HG03354 (cell line): ENCODE measurements around the gene TNS3.

Experiments used
- ATAC-seq: cut with Tn5 transposase; IDR thresholded peaks from one replicate; pipeline ENCODE4 v1.9.1; 2021; ENCODE audit warnings: mild to moderate bottlenecking; ENCODE audit not compliant: unreplicated experiment, poor library complexity, severe bottlenecking

TNS3 gene

DNA sequence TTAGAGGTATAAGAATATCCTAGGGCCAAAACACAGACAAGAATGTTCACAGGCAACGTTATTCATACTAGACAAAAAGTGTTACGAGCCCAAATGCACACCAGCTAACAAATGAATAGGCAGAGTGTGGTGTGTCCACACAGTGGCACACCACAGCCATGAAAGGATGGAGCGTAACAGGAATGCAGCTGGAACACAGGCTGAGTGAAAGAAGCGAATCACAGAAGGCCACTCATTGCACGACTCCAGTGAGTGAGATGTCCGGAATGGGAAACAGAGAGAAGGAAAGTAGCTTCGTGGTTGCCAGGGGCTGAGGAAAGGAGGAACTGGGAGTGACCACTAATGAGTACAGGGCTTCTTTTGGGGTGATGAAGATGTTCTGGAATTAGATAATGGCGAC is 198.8 kb downstream of the TNS3 start:
- no peak for ATAC-seq

GRCh38 chr7:47382200-47382599 is 199.7 kb downstream of the TNS3 start:
- ATAC-seq: no peak

DNA sequence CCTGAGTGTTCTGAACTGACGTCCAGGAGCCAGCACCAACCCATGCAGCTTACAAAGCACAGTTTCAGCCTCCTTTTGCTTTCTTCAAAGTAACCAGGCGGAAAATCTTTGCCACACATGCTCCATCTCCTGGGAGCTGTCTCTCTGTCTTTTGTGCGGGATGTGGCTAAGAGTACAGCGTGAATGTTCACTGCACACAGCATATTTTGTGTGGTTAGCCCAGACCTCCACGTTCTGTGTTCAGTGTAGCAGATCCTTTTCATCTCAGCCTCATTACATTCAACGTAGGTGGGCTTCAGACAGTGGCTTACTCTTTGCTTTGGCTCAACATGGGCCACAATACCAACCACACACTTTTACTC is 200.8 kb downstream of the TNS3 start:
- no peak for ATAC-seq

DNA sequence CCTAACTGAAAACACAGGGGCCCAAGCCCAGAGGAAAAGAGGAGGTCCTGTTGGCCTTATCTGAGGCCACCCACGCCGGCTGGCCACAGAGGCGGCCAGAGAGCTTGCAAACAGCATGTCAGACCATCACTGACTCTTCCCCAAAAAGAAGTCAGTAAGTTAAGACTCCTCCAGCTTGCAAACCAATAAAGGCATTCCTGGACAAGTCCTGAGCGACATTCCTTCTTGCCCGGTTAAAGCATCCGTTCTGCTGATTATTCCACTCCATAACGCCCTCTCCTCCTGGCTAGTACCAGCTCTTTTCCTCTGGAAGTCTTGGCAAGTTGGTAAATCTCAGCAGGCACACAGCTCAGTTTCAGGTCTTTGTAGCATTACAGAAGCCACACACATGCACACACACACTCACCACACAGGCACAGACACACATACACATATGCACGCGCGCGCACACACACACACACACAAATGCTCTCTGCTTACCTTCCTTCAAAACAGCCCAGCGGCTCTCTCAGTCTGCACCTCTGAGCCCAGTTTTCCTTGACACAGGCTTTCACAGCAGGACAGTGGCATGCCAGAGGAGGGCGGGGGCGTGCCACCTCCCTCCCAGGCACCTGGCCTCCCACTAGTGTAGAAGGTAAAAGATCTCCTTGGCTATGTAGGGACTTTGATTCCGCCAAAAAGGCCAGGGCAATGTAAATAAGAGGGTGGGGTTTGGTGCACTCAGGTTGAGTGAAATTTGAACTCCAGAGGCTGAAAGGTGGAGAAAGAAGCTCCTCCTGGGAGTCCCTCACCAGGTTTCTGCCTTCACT is 201.4 kb downstream of the TNS3 start:
- ATAC-seq: no peak

- no peak for ATAC-seq
Measured at GRCh38 chr7:47379629-47380324, 202.1 kb downstream of the TNS3 start.

DNA sequence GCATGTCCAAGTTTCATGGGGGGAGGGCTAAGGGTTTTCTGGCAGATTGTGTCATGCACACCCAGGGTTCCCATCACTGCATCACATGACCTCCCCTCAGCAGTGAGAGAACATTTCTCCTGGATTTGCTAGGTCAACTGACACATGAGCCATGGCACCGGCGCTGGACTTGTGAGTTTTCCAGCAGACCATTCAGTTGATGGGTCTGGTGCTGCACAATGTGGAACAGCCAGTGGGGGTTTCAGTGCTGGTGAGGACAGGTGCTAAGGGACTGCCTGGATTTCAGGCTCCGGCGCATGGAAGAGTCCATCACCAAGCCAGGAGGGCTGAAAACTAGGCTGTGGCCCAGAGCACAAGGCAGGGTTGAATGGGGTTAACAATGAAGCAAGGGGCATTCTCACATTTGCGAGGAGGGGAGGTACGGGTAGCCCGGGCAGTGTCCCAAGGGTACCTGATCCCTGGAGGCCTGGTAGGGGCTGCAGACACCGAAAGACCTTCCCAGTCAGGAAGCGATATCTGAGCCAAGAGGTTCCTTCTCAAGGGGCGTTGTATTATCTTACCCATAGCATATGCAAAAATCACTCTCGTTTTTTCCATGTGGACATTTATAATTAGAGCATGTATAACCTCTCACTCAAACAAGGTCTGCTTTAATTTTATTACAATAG is 203.0 kb downstream of the TNS3 start:
- no peak for ATAC-seq

- no peak for ATAC-seq
Measured at GRCh38 chr7:47377741-47378140, 204.2 kb downstream of the TNS3 start.

- no peak for ATAC-seq
Measured at GRCh38 chr7:47376991-47377616, 204.8 kb downstream of the TNS3 start.

- no peak for ATAC-seq
Measured at GRCh38 chr7:47375121-47375938, 206.6 kb downstream of the TNS3 start.

DNA sequence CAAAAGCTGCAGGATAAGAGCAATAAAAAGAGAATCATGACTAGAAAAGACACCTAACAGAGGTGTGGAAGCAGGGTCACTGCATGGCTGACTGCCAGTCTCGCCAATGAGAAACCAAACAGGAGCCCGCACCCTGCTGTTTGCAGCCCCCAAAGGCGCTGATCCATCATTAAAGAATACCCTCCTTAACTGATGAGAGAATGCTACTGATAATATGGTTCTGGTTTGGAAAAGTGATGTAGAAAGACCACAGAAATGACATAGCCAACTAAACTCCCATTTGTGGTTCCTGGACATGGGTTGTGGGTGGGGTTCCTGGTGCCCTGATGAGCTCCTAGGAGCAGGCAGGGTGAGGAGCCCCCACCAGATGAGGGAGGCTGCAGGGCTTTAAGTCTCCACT is 207.4 kb downstream of the TNS3 start:
- no peak for ATAC-seq

- ATAC-seq: no peak
Measured at GRCh38 chr7:47373871-47374451, 207.9 kb downstream of the TNS3 start.

DNA sequence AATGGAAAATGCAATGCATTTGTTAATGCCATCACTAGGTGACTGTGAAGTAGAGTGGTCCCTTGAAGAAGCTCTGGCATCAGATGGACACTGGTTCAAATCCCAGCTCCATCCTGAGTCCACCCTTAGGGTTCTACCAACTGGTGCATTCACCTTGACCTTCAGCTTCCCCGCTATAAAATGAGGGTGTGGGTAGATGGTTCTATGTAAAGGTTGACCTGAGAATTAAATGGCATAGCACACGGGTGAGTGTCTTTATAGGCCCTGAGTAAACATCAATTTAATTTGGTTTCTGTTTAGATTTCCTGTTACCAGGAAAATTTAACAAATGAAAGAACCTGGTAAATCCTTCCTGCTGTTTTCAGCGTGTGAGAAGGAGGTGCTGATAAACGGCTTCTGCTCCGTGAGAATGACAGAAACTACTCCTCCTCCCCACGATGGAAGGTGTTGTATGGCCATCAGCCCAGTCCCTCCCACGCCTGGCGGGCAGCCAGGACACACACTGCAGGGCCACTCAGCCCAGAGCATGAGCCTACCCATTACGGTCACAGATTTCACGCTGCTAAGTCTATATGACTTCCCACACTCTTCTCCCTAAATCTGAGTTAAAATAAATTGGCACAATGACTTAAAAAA is 210.1 kb downstream of the TNS3 start:
- ATAC-seq: no peak

GRCh38 chr7:47371317-47371716 is 210.6 kb downstream of the TNS3 start:
- no peak for ATAC-seq

DNA sequence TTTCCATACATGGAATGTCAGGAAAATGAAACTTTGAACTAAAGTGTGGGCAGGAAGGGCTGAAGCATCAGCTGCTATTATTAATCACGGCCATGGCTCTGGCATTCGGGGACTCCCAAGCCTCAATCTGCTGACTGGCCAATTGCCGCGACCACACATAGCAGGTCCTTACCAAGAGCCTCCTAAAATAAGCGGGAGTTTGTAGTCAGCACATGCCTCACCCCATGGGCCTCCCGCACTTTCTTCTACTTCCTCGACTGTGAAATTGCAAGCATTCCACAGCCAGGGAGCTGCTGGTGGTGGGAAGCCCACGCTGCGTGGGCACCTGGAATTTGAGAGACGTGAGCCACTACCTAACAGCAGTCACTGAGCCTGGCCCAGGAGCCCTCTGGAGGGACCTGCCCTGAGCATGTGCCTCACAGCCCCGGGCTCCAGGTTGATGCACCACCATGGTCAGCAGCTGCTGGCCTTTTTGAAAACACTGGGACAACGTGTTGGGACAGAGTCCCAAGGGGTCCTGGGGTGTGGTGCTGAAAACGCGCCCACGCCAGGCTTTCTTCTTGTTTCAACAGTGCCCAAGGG is 211.4 kb downstream of the TNS3 start:
- no peak for ATAC-seq

DNA sequence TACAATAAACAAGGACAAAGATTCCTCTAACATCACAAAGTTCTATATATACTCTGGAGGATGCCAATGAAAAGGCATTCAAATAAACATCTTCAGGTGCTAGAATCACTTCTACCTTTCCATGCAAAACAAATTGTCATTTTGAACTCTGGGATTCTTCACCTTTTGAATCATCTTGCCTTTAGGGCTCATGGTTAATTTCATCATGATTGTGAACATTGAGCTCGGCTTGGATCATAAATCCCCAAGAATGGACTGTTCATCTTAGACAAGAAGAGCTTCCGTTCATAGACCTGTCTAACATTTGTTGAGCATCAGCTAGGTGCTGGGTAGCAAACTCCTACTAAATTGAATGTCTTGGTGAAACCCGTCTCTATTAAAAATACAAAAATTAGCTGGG is 212.2 kb downstream of the TNS3 start:
- no peak for ATAC-seq

- no peak for ATAC-seq
Measured at GRCh38 chr7:47368190-47368812, 213.6 kb downstream of the TNS3 start.

- no peak for ATAC-seq
Measured at GRCh38 chr7:47367369-47367768, 214.5 kb downstream of the TNS3 start.

DNA sequence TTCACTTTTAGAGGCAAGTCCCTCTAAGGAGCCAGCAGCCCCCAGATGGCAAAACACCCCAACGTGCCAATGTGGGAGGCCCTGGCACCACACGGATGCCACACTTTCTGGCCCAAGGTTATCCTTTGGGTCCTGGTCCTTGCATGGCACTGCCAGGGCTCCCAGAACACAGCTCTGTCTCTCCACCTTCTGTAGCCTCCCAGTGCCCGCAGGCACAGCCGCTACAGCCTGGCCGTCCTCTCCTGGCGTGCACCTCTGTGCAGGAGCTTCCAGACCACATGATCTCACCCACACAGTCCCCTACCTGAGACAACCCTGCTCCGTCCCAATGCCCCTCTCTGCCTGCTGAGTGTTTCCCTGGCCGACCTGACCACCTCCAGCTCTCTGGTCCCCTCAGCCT is 215.0 kb downstream of the TNS3 start:
- ATAC-seq: no peak
